Measurements from ENCODE around the gene ZNF438. TPM values are rescaled to one million over a fixed set of nuclear protein-coding genes. Genes with fewer than 3 reads are reported as not detected.

Gene ZNF438
- total and polyA plus RNA-seq, 10 of the 15 experiments (the other 5 are each of a cell fraction or from before 2014, with no cell fraction given): 0.93 to 5.2 (median 1.9) TPM

DNA sequence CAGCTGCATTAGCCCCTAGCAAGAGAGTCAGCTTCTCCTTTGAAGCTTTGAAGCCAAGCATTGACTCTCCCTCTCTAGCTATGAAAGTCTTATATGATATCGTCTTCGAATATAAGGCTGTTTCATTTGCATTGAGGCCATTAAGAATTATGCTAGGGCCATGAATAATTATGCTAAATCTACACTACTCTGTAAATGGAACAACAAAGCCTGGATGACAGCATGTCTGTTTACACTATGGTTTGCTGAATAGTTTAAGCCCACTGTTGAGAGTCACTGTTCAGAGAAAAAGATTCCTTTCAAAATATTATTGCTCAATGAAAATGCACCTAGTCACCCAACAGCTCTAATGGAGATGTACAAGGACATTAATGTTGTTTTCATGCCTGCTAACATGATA lies 52.8 kb downstream of the ZNF438 start:
- RAD21 ChIA-PET (ENCODE audit: unreplicated experiment): no interaction called here
- Histone ChIP-seq H2AFZ (ENCODE audit: control insufficient read depth, low read depth, low read length) (no peak overlapping the region), H4K20me1 (ENCODE audit: control insufficient read depth, insufficient read depth) (no peaks in the 10 kb centered on the region), H3K9me3 (replicated peaks; ENCODE audit: control insufficient read depth, insufficient read depth, low read length) (peaks cover 11% of the 10 kb centered on the region; the same call in 2 of the 3 replicates), H3K9ac (ENCODE audit: control insufficient read depth, insufficient read depth, low read length) (no peak overlapping the region), H3K27me3 (replicated peaks in 1 of 2; ENCODE audit: control insufficient read depth in 2 of 2, insufficient read depth in 2 of 2, low read length in 1 of 2) (no peaks in the 10 kb centered on the region), H3K27ac (ENCODE audit: control insufficient read depth, insufficient read depth) (no peak overlapping the region), H3K4me1 (ENCODE audit: control insufficient read depth, insufficient read depth, low read length) (no peaks in the 10 kb centered on the region), H3K36me3 (ENCODE audit: control insufficient read depth in 2 of 2, insufficient read depth in 2 of 2, low read length in 1 of 2) (no peaks in the 10 kb centered on the region), H3K4me3 (no peak overlapping the region), H3K4me2 (ENCODE audit: control insufficient read depth, insufficient read depth) (no peak overlapping the region), H3K79me2 (ENCODE audit: control insufficient read depth, insufficient read depth, low read length) (no peaks in the 10 kb centered on the region)
- FAIRE-seq: no peak
- POLR2A ChIA-PET: no interaction called here
- ATAC-seq: no peak
- SMC1A ChIA-PET (ENCODE audit: uncharacterized antibody, unreplicated experiment): interaction anchor here (1.4 kb wide), 1 partner anchor 9 kb away, joined by 5 read pairs; no protein-coding TSS in a partner anchor
- DNase-seq (ENCODE audit: low read depth, low spot score): no peak
- WGBS (ENCODE audit: insufficient coverage, insufficient replicate concordance, low lambda C conversion rate, missing lambda C conversion rate): 90% methylated on average over 2 of the region's 2 CpGs
- intact Hi-C loops (cut with micrococcal nuclease; ENCODE audit: unreplicated experiment) (no loop called here), in situ Hi-C loops (cut with MboI) (no loop called here)
- BruUV-seq (replicated peaks): no TSS peak
- CTCF ChIA-PET: no interaction called here
- TF ChIP-seq ZBED1 (IDR thresholded peaks at IDR 0.05; ENCODE audit: borderline replicate concordance): no peak
- TF ChIP-seq MXI1 (IDR thresholded peaks at IDR 0.05; ENCODE audit: low read depth, low read length): no peak
- TF ChIP-seq IRF4 (IDR thresholded peaks at IDR 0.05; ENCODE audit: low read depth, low read length): no peak
- no peak for TF ChIP-seq ETV6 (conservative IDR thresholded peaks at IDR 0.05 in 1 of 2, IDR thresholded peaks at IDR 0.05 in 1 of 2; ENCODE audit: borderline replicate concordance in 1 of 2, low read depth in 1 of 2)
- no peak for TF ChIP-seq NR2C2 (IDR thresholded peaks at IDR 0.05; ENCODE audit: borderline replicate concordance, control insufficient read depth, insufficient read length, low read depth)
- no peak for TF ChIP-seq CBX5 (IDR thresholded peaks at IDR 0.05; ENCODE audit: low read depth)
- TF ChIP-seq KDM1A (IDR thresholded peaks at IDR 0.05; ENCODE audit: borderline replicate concordance): no peak
- TF ChIP-seq BRCA1 (IDR thresholded peaks at IDR 0.05; ENCODE audit: low read depth, low read length): no peak
- no peak for TF ChIP-seq POLR2AphosphoS2 (IDR thresholded peaks at IDR 0.05; ENCODE audit: low read depth, low read length)
- TF ChIP-seq BACH1 (IDR thresholded peaks at IDR 0.05; ENCODE audit: borderline replicate concordance): no peak
- no peak for TF ChIP-seq HDAC6 (IDR thresholded peaks at IDR 0.05; ENCODE audit: unreplicated experiment)
- TF ChIP-seq ZZZ3 (IDR thresholded peaks at IDR 0.05; ENCODE audit: control insufficient read depth, insufficient read length, low read depth): no peak
- no peak for TF ChIP-seq EED (IDR thresholded peaks at IDR 0.05; ENCODE audit: low read depth)
- TF ChIP-seq SMAD1 (IDR thresholded peaks at IDR 0.05; ENCODE audit: low read depth, partially characterized antibody): no peak
- TF ChIP-seq, protein P1, sequence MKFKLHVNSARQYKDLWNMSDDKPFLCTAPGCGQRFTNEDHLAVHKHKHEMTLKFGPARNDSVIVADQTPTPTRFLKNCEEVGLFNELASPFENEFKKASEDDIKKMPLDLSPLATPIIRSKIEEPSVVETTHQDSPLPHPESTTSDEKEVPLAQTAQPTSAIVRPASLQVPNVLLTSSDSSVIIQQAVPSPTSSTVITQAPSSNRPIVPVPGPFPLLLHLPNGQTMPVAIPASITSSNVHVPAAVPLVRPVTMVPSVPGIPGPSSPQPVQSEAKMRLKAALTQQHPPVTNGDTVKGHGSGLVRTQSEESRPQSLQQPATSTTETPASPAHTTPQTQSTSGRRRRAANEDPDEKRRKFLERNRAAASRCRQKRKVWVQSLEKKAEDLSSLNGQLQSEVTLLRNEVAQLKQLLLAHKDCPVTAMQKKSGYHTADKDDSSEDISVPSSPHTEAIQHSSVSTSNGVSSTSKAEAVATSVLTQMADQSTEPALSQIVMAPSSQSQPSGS (IDR thresholded peaks at IDR 0.05; ENCODE audit: low read length): no peak
- no peak for TF ChIP-seq CHD2 (IDR thresholded peaks at IDR 0.05; ENCODE audit: borderline replicate concordance, low read depth, low read length)
- no peak for TF ChIP-seq ZNF207 (IDR thresholded peaks at IDR 0.05; ENCODE audit: borderline replicate concordance)
- TF ChIP-seq RFX5 (IDR thresholded peaks at IDR 0.05; ENCODE audit: low read depth, low read length): no peak
- no peak for TF ChIP-seq WRNIP1 (IDR thresholded peaks at IDR 0.05; ENCODE audit: borderline replicate concordance, low read depth, low read length)
- TF ChIP-seq CBX3 (IDR thresholded peaks at IDR 0.05; ENCODE audit: borderline replicate concordance, low read depth): no peak
